Neural cell (in vitro differentiated cells): Measurements from ENCODE around the gene EXOC1L. TPM values are rescaled to one million over a fixed set of nuclear protein-coding genes. Genes with fewer than 3 reads are reported as not detected.

Source experiments
- H2AFZ ChIP-seq: fragments of 200-600, 300-800 bp; sonication (generic), shearing (Covaris generic); 2 replicates; pipeline ENCODE4 v1.6.0; 2014; ENCODE audit warnings: low read depth, mild to moderate bottlenecking, antibody characterized with exemption, low read length, moderate library complexity
- H3F3A ChIP-seq: fragments of 200-600 bp; shearing (Covaris generic); 2 replicates; pipeline ENCODE4 v1.6.1; 2016; ENCODE audit warnings: mild to moderate bottlenecking, moderate library complexity, mixed read lengths, antibody characterized with exemption, low read length; ENCODE audit not compliant: insufficient read depth, poor library complexity, severe bottlenecking
- H3K27ac ChIP-seq: fragments of 200-600, 300-800 bp; sonication (generic), shearing (Covaris generic); 2 replicates; pipeline ENCODE4 v1.5.1; 2014; ENCODE audit warnings: mild to moderate bottlenecking, low read length, moderate library complexity
- H3K27me3 ChIP-seq: fragments of 300-800, 200-600 bp; sonication (generic), shearing (Covaris generic); 2 replicates; pipeline ENCODE4 v1.6.0; 2014; ENCODE audit warnings: mild to moderate bottlenecking, low read depth, low read length, moderate library complexity; ENCODE audit not compliant: insufficient read depth
- H3K36me3 ChIP-seq: fragments of 300-800, 200-600 bp; sonication (generic), shearing (Covaris generic); 2 replicates; pipeline ENCODE4 v1.5.1; 2014; ENCODE audit warnings: mild to moderate bottlenecking, antibody characterized with exemption, low read length, moderate library complexity; ENCODE audit not compliant: insufficient read depth
- H3K4me2 ChIP-seq: fragments of 300-800, 200-600 bp; sonication (generic), shearing (Covaris generic); 2 replicates; pipeline ENCODE4 v1.6.0; 2014; ENCODE audit warnings: mild to moderate bottlenecking, low read length
- H3K4me3 ChIP-seq: fragments of 300-800, 200-600 bp; sonication (generic), shearing (Covaris generic); 2 replicates; pipeline ENCODE4 v1.5.1; 2014; ENCODE audit warnings: mild to moderate bottlenecking, low read length, moderate library complexity
- H3K79me2 ChIP-seq: fragments of 200-600 bp; shearing (Covaris generic); replicated peaks from 2 replicates; pipeline ENCODE4 v1.6.0; 2014; ENCODE audit warnings: mild to moderate bottlenecking, low read length, moderate library complexity; ENCODE audit not compliant: insufficient read depth
- H3K9ac ChIP-seq: fragments of 300-800, 200-600 bp; sonication (generic), shearing (Covaris generic); 2 replicates; pipeline ENCODE4 v1.6.1; 2016; ENCODE audit warnings: mild to moderate bottlenecking, low read length, mixed read lengths
- H3K9me2 ChIP-seq: fragments of 200-600 bp; shearing (Covaris generic); 2 replicates; pipeline ENCODE4 v1.6.1; 2016; ENCODE audit warnings: mild to moderate bottlenecking, low read length, mixed read lengths; ENCODE audit not compliant: insufficient read depth
- H3K9me3 ChIP-seq: fragments of 200-600, 300-800 bp; sonication (generic), shearing (Covaris generic); 2 replicates; pipeline ENCODE4 v1.6.1; 2016; ENCODE audit warnings: mild to moderate bottlenecking, mixed run types, low read length, moderate library complexity, mixed read lengths
- H4K20me1 ChIP-seq: fragments of 200-600 bp; shearing (Covaris generic); 2 replicates; pipeline ENCODE4 v1.6.1; 2016; ENCODE audit warnings: mild to moderate bottlenecking, mixed run types; ENCODE audit not compliant: insufficient read depth
- CTCF ChIP-seq: fragments of 450-650 bp; IDR thresholded peaks from 2 replicates; pipeline ENCODE4 v1.5.1; 2014; ENCODE audit warnings: antibody characterized with exemption, mild to moderate bottlenecking, moderate library complexity; ENCODE audit not compliant: poor library complexity, severe bottlenecking
- EP300 ChIP-seq: fragments of 450-650 bp; conservative IDR thresholded peaks from 2 replicates; pipeline ENCODE4 v1.6.1; 2014; ENCODE audit warnings: antibody characterized with exemption, mild to moderate bottlenecking, moderate library complexity; ENCODE audit not compliant: poor library complexity, severe bottlenecking
- EZH2 ChIP-seq: fragments of 200-600, 300-800 bp; shearing (Covaris generic), sonication (generic); IDR thresholded peaks from 2 replicates; pipeline ENCODE4 v1.6.1; 2014; ENCODE audit warnings: antibody characterized with exemption, low read length, borderline replicate concordance, mild to moderate bottlenecking; ENCODE audit not compliant: insufficient read depth, poor library complexity, severe bottlenecking
- MXI1 ChIP-seq: fragments of 450-650 bp; conservative IDR thresholded peaks from 2 replicates; pipeline ENCODE4 v1.6.1; 2014; ENCODE audit warnings: antibody characterized with exemption, mild to moderate bottlenecking; ENCODE audit not compliant: poor library complexity, severe bottlenecking
- POLR2AphosphoS5 ChIP-seq: IDR thresholded peaks from 2 replicates; pipeline ENCODE4 v1.6.1; 2012
- RAD21 ChIP-seq: fragments of 450-650 bp; conservative IDR thresholded peaks from 2 replicates; pipeline ENCODE4 v1.6.1; 2014; ENCODE audit warnings: antibody characterized with exemption, mild to moderate bottlenecking, moderate library complexity
- REST ChIP-seq: IDR thresholded peaks from 2 replicates; pipeline ENCODE4 v1.6.1; 2012; ENCODE audit warnings: borderline replicate concordance
- SMC3 ChIP-seq: fragments of 450-650 bp; conservative IDR thresholded peaks from 2 replicates; pipeline ENCODE4 v1.6.1; 2014; ENCODE audit warnings: antibody characterized with exemption, mild to moderate bottlenecking, moderate library complexity; ENCODE audit not compliant: poor library complexity
- TAF1 ChIP-seq: IDR thresholded peaks from 2 replicates; pipeline ENCODE4 v1.6.1; 2012; ENCODE audit warnings: low read depth
- polyA plus RNA-seq: library from polyadenylated mRNA; depleted of rRNA; stranded (reverse); fragments of >200 nt; gene quantifications from 2 replicates; pipeline ENCODE4 v1.2.3, GENCODE V29; 2014

The EXOC1L gene
- polyA plus RNA-seq, 1 donor from 2014 or later = not detected

- H3K9me2 ChIP-seq = no peaks in the 10 kb centered on the region
- no peaks in the 10 kb centered on the region for H3K9me3 ChIP-seq
- H3K4me2 ChIP-seq = no peak overlapping the region
- no peaks in the 10 kb centered on the region for H3K36me3 ChIP-seq
- no peaks in the 10 kb centered on the region for H3F3A ChIP-seq
- H3K27ac ChIP-seq = no peak overlapping the region
- no peak overlapping the region for H3K9ac ChIP-seq
- H2AFZ ChIP-seq = no peak overlapping the region
- H3K27me3 ChIP-seq = no peaks in the 10 kb centered on the region
- no peak overlapping the region for H3K4me3 ChIP-seq
- no peaks in the 10 kb centered on the region for H4K20me1 ChIP-seq
- TF ChIP-seq EZH2 (no peak), REST (no peak), SMC3 (no peak), POLR2AphosphoS5 (no peak), CTCF (no peak), MXI1 (no peak), EP300 (no peak), RAD21 (no peak), TAF1 (no peak)
- H3K79me2 ChIP-seq = no peaks in the 10 kb centered on the region
Observed at GRCh38 chr4:55808186-55808585, 11.4 kb upstream of the EXOC1L start.

- Histone ChIP-seq H3K9ac (no peak overlapping the region), H3F3A (no peaks in the 10 kb centered on the region), H3K4me2 (no peak overlapping the region), H3K9me2 (no peaks in the 10 kb centered on the region), H4K20me1 (no peaks in the 10 kb centered on the region), H3K36me3 (no peaks in the 10 kb centered on the region), H2AFZ (no peak overlapping the region), H3K79me2 (no peaks in the 10 kb centered on the region), H3K4me3 (no peak overlapping the region), H3K27ac (no peak overlapping the region), H3K27me3 (no peaks in the 10 kb centered on the region), H3K9me3 (no peaks in the 10 kb centered on the region)
- TF ChIP-seq SMC3 = no peak
- no peak for TF ChIP-seq CTCF
- no peak for TF ChIP-seq TAF1
- TF ChIP-seq REST = no peak
- TF ChIP-seq EZH2 = no peak
- TF ChIP-seq EP300 = no peak
- TF ChIP-seq MXI1 = no peak
- TF ChIP-seq RAD21 = no peak
Observed at GRCh38 chr4:55808632-55809031, 11.0 kb upstream of the EXOC1L start.
